22Rv1 (cell line): ENCODE data around the gene NENF.
"Not testable (repeated sequence)": the region's sequence is repeated elsewhere in the genome, so short reads cannot be mapped to it uniquely, and the experiment has no call there.

ENCODE experiments used
- H3K27ac ChIP-seq: fragments of 450-650 bp; 2 replicates; pipeline ENCODE4 v1.5.1; 2017
- ZFX ChIP-seq: fragments of 450-650 bp; IDR thresholded peaks from 2 replicates; pipeline ENCODE4 v1.6.1; 2017; ENCODE audit warnings: antibody characterized with exemption, borderline replicate concordance
- TF ChIP-seq, protein P1 (sequence below): fragments of 450-650 bp; IDR thresholded peaks from 2 replicates; pipeline ENCODE4 v1.5.1; 2017; ENCODE audit warnings: mild to moderate bottlenecking

The NENF gene

DNA sequence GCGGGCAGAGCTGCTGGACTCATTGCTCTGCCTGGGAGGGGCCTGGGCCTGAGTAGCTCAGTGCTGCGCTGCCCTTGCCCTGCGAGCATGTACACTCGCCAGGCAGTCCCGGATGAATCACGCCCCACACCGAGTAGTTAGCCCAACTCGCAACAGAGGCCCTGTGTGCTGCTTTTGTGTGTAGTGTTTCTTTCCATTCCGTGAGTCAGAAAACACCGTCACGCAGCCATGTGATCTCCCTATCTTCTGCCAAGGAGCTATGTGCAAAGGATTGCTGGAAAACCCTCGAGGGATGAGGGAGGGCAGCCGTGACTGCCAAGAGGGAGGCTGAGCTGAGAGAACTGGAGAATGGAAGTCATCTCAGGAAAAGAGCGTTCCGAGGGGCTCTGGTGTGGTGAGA lies 37.3 kb downstream of the NENF start:
- no peak for TF ChIP-seq ZFX
- TF ChIP-seq, protein P1, sequence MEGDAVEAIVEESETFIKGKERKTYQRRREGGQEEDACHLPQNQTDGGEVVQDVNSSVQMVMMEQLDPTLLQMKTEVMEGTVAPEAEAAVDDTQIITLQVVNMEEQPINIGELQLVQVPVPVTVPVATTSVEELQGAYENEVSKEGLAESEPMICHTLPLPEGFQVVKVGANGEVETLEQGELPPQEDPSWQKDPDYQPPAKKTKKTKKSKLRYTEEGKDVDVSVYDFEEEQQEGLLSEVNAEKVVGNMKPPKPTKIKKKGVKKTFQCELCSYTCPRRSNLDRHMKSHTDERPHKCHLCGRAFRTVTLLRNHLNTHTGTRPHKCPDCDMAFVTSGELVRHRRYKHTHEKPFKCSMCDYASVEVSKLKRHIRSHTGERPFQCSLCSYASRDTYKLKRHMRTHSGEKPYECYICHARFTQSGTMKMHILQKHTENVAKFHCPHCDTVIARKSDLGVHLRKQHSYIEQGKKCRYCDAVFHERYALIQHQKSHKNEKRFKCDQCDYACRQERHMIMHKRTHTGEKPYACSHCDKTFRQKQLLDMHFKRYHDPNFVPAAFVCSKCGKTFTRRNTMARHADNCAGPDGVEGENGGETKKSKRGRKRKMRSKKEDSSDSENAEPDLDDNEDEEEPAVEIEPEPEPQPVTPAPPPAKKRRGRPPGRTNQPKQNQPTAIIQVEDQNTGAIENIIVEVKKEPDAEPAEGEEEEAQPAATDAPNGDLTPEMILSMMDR, result no peak
- peak overlapping the region; percentile 58 for H3K27ac ChIP-seq

DNA sequence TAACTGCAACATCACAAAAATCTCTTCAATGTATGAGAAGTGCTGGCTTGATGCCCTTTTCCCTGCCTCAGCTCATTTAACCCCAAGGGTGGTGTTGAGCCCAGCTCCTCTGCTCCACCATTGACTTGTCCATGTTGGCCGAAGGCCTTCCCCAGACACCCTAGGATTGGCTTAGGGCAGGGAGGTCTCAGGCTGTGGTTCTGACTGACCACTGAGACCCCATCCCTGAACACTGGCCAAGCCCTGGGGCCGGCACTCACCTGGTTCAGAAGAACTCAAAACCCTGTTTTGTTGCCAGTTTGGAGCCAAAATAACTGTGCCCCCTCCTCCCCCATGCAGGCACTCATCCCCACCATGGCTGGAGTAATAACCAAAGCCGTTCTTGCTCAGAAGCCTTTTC lies 38.6 kb downstream of the NENF start:
- TF ChIP-seq, protein P1, result no peak
- no peak for TF ChIP-seq ZFX
- no peak overlapping the region for H3K27ac ChIP-seq

DNA sequence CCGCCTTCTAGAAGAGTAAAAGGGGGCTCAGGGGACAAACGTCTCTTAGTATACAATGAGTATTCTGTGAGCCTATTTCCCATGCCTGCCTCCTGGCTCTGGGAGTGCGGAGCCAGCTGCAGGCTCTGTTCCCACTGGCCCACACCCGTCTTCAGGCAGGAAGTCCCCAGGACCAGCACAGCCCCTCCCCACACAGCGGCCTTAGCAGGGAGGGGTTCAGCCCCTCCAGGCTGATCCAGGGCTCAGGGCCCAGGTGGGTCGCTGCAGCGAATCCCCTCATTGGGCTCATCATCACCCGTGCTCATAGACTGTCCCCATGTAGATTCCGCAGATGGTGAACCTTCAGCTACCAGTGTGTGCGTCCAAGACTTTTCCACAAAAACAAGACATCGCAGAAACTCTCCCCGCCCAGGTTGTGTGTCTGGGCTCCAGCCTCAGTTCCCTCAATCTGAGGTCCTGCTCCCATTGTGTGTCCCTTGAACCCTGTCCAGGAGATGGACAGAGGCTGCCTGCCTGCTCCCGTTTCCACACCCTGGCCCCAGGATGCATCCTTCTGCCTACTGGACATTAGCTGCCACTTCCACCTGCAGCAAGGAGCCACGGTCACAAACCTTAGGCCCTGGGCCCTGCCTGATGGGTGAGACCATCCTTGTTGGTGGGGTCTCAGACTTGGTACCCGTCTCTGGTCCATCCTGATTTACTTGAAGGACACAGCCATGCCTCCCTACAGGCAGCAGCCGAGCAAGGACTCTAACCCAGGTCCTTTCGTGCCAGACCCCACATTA lies 39.4 kb downstream of the NENF start:
- TF ChIP-seq ZFX, result no peak
- TF ChIP-seq, protein P1, result no peak
- no peak overlapping the region for H3K27ac ChIP-seq

DNA sequence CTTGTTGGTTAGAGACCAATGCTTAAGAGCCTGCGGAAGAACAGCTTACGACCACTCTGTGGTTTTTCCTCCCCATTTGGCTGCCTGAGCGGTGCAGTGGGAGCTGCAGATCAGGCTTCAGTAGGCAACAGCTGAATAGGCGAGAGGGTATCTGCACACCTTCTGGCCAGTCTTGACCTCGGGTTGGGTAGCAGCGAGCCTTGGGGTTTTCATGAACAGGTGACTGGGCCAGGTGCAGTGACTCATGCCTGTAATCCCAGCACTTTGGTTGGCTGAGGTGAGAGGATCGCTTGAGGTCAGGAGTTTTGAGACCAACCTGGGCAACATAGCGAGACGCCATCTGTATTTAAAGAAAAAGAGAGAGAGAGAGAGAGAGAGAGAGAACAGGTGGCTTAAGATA lies 41.0 kb downstream of the NENF start:
- TF ChIP-seq ZFX, result no peak
- TF ChIP-seq, protein P1, result no peak

DNA sequence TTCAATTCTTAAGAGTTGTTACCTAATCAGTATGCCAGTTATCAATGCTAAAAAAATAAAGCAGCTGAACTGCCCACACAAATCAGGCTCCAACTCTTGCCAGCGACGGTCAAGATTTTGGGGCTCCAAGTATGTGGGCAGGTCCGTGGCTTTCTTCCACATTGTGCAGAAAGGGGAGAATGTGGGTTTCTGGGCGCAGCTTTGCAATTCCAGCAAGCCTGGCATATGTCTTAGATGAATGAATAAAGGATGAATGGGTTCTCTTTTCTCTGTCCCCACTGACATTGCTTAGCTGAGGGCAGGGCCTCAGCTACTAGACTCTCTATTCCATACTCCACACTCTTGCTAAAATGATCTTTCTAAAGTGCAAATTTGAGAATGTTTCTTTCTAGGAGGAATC lies 42.4 kb downstream of the NENF start:
- TF ChIP-seq, protein P1, result no peak
- TF ChIP-seq ZFX, result no peak
- H3K27ac ChIP-seq, result no peak overlapping the region

More for the DNA sequence above, 41.0 kb downstream of the NENF start:
- no peak overlapping the region for H3K27ac ChIP-seq

DNA sequence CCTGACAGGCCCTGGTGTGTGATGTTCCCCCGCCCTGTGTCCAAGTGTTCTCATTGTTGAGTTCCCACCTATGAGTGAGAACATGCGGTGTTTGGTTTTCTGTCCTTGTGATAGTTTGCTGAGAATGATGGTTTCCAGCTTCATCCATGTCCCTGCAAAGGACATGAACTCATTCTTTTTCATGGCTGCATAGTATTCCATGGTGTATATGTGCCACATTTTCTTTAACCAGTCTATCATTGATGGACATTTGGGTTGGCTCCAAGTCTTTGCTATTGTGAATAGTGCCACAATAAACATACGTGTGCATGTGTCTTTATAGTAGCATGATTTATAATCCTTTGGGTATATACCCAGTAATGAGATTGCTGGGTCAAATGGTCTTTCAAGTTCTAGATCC lies 43.1 kb downstream of the NENF start:
- H3K27ac ChIP-seq, result not testable (repeated sequence)

DNA sequence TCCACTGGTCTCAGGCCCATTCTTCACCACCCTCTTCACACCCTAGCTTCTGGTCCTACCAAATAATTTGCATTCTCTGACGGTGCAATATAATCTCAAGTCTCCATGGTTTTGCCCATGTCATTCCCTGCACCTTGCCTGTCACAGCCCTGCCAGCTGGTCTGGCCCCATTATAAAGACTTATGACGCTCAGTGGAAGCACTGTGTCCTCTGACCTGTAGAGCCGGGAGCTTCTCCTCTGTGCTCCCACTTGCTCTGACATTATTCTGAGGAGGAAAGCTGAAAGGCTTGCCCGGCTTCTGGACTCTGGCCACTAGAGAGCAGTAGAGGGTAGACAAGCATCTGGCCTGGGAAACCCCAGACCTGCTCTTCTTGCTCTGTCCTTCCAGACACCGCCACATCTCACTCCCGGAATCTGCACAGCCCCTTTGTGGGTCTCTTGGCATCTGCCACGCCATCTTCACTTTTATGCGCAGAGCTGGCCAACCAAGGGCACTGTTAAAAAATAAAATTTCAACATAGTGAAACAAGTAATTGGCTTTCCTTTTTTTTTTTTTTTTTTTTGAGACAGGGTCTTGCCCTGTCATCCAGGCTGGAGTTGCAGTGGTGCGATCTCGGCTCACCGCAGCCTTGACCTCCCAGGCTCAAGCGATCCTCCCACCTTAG lies 44.4 kb downstream of the NENF start:
- no peak overlapping the region for H3K27ac ChIP-seq
- no peak for TF ChIP-seq ZFX
- TF ChIP-seq, protein P1, result peak; percentile 99
